ENCODE results near the gene SOX6. TPM values are rescaled to one million over a fixed set of nuclear protein-coding genes. Genes with fewer than 3 reads are reported as not detected.

The SOX6 gene
- polyA plus RNA-seq, 1 donor from 2014 or later, result 2.2 TPM

DNA sequence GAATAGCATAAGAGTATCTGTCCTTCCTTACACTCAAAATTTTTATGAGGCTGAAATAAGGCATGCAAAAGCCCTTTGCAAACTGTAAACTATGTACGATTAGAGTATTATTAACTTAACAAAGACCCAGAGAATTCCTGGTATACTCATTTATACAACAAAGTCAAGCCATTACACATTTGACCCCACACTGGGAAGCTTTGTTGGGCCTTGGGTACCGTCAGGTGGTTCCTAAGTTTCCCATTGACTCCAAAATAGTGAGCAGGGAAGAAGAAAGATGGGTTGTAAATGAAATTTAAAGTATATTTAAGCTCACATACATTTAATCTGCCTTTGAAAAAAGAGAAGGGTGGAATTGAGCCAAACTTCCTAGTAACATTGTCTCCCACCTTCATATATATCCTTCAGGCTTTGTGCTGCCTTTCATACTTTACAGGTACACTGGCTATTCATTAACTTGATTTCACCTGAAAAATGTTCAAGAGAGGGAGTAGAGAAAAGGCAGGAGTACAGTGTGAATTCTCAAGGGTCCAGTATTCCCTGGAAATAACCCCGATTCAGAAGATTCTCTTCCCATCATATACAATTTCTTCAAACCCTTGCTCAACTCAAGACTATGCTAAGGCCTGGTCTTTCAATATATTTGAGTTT is 68.6 kb downstream of the SOX6 start:
- no peaks in the 10 kb centered on the region for H3K9me3 ChIP-seq (ENCODE audit: low read length)
- H2AFZ ChIP-seq (ENCODE audit: low read depth, low read length), result no peak overlapping the region
- no peak overlapping the region for H3K4me3 ChIP-seq (ENCODE audit: low read length)
- H3K36me3 ChIP-seq (ENCODE audit: insufficient read depth, low read length), result no peaks in the 10 kb centered on the region
- H3K4me2 ChIP-seq (ENCODE audit: low read length), result no peak overlapping the region
- no peaks in the 10 kb centered on the region for H3K27me3 ChIP-seq (ENCODE audit: insufficient read depth, low read depth, low read length)
- no peaks in the 10 kb centered on the region for H3K9me2 ChIP-seq (ENCODE audit: insufficient read depth, low read length)
- no peaks in the 10 kb centered on the region for H3K79me2 ChIP-seq (replicated peaks; ENCODE audit: insufficient read depth, low read length)
- H3K9ac ChIP-seq (ENCODE audit: low read length), result no peak overlapping the region
- H3F3A ChIP-seq (ENCODE audit: insufficient read depth, low read length, poor library complexity, severe bottlenecking), result no peaks in the 10 kb centered on the region
- no peak overlapping the region for H3K27ac ChIP-seq (ENCODE audit: low read length)
- TF ChIP-seq TAF1 (IDR thresholded peaks at IDR 0.05; ENCODE audit: low read depth) (no peak), EP300 (conservative IDR thresholded peaks at IDR 0.05; ENCODE audit: poor library complexity, severe bottlenecking) (no peak), SMC3 (conservative IDR thresholded peaks at IDR 0.05; ENCODE audit: poor library complexity) (no peak), MXI1 (conservative IDR thresholded peaks at IDR 0.05; ENCODE audit: poor library complexity, severe bottlenecking) (no peak)
- H4K20me1 ChIP-seq (ENCODE audit: insufficient read depth), result no peaks in the 10 kb centered on the region

DNA sequence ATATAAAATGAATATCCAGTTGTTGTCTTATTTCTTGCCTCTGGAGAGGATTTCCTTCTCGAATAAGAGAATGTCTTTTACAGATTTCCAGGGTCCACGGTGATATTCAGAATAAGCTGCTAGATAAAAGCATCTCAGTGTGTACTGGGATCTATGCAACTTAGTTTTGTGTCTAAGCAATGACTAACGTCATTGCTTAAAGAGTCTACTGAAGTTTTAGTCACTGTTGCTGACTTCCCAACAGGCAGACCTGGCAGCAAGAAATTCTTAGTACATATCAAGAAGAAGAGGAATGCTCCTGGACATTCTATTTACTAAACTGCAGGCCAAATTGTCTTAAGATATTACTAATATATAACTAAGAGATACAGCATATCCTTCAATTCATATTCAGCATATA is 70.3 kb downstream of the SOX6 start:
- no peak for TF ChIP-seq SMC3 (conservative IDR thresholded peaks at IDR 0.05; ENCODE audit: poor library complexity)
- no peak for TF ChIP-seq POLR2AphosphoS5 (IDR thresholded peaks at IDR 0.05)
- no peak for TF ChIP-seq TAF1 (IDR thresholded peaks at IDR 0.05; ENCODE audit: low read depth)
- TF ChIP-seq, protein P1, sequence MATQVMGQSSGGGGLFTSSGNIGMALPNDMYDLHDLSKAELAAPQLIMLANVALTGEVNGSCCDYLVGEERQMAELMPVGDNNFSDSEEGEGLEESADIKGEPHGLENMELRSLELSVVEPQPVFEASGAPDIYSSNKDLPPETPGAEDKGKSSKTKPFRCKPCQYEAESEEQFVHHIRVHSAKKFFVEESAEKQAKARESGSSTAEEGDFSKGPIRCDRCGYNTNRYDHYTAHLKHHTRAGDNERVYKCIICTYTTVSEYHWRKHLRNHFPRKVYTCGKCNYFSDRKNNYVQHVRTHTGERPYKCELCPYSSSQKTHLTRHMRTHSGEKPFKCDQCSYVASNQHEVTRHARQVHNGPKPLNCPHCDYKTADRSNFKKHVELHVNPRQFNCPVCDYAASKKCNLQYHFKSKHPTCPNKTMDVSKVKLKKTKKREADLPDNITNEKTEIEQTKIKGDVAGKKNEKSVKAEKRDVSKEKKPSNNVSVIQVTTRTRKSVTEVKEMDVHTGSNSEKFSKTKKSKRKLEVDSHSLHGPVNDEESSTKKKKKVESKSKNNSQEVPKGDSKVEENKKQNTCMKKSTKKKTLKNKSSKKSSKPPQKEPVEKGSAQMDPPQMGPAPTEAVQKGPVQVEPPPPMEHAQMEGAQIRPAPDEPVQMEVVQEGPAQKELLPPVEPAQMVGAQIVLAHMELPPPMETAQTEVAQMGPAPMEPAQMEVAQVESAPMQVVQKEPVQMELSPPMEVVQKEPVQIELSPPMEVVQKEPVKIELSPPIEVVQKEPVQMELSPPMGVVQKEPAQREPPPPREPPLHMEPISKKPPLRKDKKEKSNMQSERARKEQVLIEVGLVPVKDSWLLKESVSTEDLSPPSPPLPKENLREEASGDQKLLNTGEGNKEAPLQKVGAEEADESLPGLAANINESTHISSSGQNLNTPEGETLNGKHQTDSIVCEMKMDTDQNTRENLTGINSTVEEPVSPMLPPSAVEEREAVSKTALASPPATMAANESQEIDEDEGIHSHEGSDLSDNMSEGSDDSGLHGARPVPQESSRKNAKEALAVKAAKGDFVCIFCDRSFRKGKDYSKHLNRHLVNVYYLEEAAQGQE (IDR thresholded peaks at IDR 0.05; ENCODE audit: borderline replicate concordance), result no peak
- no peak for TF ChIP-seq RAD21 (conservative IDR thresholded peaks at IDR 0.05)
- TF ChIP-seq, protein P2, sequence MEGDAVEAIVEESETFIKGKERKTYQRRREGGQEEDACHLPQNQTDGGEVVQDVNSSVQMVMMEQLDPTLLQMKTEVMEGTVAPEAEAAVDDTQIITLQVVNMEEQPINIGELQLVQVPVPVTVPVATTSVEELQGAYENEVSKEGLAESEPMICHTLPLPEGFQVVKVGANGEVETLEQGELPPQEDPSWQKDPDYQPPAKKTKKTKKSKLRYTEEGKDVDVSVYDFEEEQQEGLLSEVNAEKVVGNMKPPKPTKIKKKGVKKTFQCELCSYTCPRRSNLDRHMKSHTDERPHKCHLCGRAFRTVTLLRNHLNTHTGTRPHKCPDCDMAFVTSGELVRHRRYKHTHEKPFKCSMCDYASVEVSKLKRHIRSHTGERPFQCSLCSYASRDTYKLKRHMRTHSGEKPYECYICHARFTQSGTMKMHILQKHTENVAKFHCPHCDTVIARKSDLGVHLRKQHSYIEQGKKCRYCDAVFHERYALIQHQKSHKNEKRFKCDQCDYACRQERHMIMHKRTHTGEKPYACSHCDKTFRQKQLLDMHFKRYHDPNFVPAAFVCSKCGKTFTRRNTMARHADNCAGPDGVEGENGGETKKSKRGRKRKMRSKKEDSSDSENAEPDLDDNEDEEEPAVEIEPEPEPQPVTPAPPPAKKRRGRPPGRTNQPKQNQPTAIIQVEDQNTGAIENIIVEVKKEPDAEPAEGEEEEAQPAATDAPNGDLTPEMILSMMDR (IDR thresholded peaks at IDR 0.05; ENCODE audit: poor library complexity, severe bottlenecking), result no peak
- no peak for TF ChIP-seq MXI1 (conservative IDR thresholded peaks at IDR 0.05; ENCODE audit: poor library complexity, severe bottlenecking)
- TF ChIP-seq EP300 (conservative IDR thresholded peaks at IDR 0.05; ENCODE audit: poor library complexity, severe bottlenecking), result no peak
- no peak for TF ChIP-seq EZH2 (IDR thresholded peaks at IDR 0.05; ENCODE audit: borderline replicate concordance, insufficient read depth, low read length, poor library complexity, severe bottlenecking)
- H3K9ac ChIP-seq (ENCODE audit: low read length), result no peak overlapping the region
- H3K27me3 ChIP-seq (ENCODE audit: insufficient read depth, low read depth, low read length), result no peaks in the 10 kb centered on the region

More for the DNA sequence above, 70.3 kb downstream of the SOX6 start:
- Histone ChIP-seq H3K4me2 (ENCODE audit: low read length) (no peak overlapping the region), H4K20me1 (ENCODE audit: insufficient read depth) (no peaks in the 10 kb centered on the region), H3K27ac (ENCODE audit: low read length) (no peak overlapping the region), H3K9me2 (ENCODE audit: insufficient read depth, low read length) (no peaks in the 10 kb centered on the region), H3K79me2 (replicated peaks; ENCODE audit: insufficient read depth, low read length) (no peaks in the 10 kb centered on the region), H3K4me3 (ENCODE audit: low read length) (no peak overlapping the region), H3K36me3 (ENCODE audit: insufficient read depth, low read length) (no peaks in the 10 kb centered on the region), H3F3A (ENCODE audit: insufficient read depth, low read length, poor library complexity, severe bottlenecking) (no peaks in the 10 kb centered on the region), H2AFZ (ENCODE audit: low read depth, low read length) (no peak overlapping the region), H3K9me3 (ENCODE audit: low read length) (no peaks in the 10 kb centered on the region)
